Measurements from ENCODE around the gene RNASEH1. TPM values are rescaled to one million over a fixed set of nuclear protein-coding genes. Genes with fewer than 3 reads are reported as not detected.

The RNASEH1 gene
- total and polyA plus RNA-seq, 2 of the 13 experiments (the other 11 are each of a cell fraction or from before 2014, with no cell fraction given) = 14.5 to 57.4 TPM

DNA sequence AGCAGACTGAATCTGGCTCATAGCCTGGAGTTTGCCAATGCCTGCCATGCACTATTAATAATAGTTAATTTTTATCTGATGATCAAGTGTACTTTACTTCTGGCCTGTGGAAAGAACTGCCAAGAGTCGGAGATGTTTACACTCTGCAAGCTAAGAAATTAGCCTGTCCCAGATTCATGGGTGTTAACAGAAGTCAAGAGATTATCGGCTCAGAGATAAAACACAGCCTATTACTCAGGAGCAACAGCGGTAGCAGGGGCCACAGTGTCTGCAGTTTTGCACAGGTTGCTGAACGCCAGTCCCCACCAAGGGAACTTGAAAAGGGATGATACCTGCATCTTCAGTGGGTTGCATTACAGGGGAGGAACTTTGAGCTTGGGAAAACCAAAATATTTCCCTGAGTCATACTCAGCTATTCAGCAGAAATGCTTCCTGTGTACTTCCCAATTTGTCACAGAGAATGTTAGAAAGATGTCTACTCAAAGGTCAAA, 34.5 kb downstream of the RNASEH1 start (continued):
- TF ChIP-seq FOXP4 (CRISPR knock-in tag; IDR thresholded peaks at IDR 0.05) = peak; percentile 26; the same call in 1 of the 2 replicates
- 0 out of 2 replicates have a peak, but pooled peaks have one; percentile 10 for TF ChIP-seq ELF3 (CRISPR knock-in tag; IDR thresholded peaks at IDR 0.05)
- TF ChIP-seq FOXC1 (CRISPR knock-in tag; IDR thresholded peaks at IDR 0.05; ENCODE audit: borderline replicate concordance) = no peak
- TF ChIP-seq, protein P1, sequence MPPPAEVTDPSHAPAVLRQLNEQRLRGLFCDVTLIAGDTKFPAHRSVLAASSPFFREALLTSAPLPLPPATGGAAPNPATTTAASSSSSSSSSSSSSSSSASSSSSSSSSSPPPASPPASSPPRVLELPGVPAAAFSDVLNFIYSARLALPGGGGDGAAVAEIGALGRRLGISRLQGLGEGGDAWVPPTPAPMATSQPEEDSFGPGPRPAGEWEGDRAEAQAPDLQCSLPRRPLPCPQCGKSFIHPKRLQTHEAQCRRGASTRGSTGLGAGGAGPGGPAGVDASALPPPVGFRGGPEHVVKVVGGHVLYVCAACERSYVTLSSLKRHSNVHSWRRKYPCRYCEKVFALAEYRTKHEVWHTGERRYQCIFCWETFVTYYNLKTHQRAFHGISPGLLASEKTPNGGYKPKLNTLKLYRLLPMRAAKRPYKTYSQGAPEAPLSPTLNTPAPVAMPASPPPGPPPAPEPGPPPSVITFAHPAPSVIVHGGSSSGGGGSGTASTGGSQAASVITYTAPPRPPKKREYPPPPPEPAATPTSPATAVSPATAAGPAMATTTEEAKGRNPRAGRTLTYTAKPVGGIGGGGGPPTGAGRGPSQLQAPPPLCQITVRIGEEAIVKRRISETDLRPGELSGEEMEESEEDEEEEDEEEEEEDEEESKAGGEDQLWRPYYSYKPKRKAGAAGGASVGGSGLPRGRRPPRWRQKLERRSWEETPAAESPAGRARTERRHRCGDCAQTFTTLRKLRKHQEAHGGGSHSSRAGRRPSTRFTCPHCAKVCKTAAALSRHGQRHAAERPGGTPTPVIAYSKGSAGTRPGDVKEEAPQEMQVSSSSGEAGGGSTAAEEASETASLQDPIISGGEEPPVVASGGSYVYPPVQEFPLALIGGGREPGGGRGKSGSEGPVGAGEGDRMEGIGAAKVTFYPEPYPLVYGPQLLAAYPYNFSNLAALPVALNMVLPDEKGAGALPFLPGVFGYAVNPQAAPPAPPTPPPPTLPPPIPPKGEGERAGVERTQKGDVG (CRISPR knock-in tag; IDR thresholded peaks at IDR 0.05; ENCODE audit: borderline replicate concordance) = no peak
- TF ChIP-seq ZFP36L2 (CRISPR knock-in tag; IDR thresholded peaks at IDR 0.05) = no peak
- TF ChIP-seq ZBTB49 (CRISPR knock-in tag; IDR thresholded peaks at IDR 0.05; ENCODE audit: borderline replicate concordance) = no peak
- TF ChIP-seq SAP130 (CRISPR knock-in tag; IDR thresholded peaks at IDR 0.05; ENCODE audit: low read depth) = 0 out of 2 replicates have a peak, but pooled peaks have one; percentile 44
- TF ChIP-seq, protein P2, sequence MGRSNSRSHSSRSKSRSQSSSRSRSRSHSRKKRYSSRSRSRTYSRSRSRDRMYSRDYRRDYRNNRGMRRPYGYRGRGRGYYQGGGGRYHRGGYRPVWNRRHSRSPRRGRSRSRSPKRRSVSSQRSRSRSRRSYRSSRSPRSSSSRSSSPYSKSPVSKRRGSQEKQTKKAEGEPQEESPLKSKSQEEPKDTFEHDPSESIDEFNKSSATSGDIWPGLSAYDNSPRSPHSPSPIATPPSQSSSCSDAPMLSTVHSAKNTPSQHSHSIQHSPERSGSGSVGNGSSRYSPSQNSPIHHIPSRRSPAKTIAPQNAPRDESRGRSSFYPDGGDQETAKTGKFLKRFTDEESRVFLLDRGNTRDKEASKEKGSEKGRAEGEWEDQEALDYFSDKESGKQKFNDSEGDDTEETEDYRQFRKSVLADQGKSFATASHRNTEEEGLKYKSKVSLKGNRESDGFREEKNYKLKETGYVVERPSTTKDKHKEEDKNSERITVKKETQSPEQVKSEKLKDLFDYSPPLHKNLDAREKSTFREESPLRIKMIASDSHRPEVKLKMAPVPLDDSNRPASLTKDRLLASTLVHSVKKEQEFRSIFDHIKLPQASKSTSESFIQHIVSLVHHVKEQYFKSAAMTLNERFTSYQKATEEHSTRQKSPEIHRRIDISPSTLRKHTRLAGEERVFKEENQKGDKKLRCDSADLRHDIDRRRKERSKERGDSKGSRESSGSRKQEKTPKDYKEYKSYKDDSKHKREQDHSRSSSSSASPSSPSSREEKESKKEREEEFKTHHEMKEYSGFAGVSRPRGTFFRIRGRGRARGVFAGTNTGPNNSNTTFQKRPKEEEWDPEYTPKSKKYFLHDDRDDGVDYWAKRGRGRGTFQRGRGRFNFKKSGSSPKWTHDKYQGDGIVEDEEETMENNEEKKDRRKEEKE (IDR thresholded peaks at IDR 0.05) = no peak
- TF ChIP-seq ZNF768 (CRISPR knock-in tag; IDR thresholded peaks at IDR 0.05) = no peak
- TF ChIP-seq ZNF687 (CRISPR knock-in tag; IDR thresholded peaks at IDR 0.05) = no peak
- TF ChIP-seq ZNF770 (CRISPR knock-in tag; IDR thresholded peaks at IDR 0.05) = no peak

All from HepG2 (cell line).